ENCODE measurements around the gene MBTPS1.
"Not testable (repeated sequence)": the region's sequence is repeated elsewhere in the genome, so short reads cannot be mapped to it uniquely, and the experiment has no call there.

Gene MBTPS1

DNA sequence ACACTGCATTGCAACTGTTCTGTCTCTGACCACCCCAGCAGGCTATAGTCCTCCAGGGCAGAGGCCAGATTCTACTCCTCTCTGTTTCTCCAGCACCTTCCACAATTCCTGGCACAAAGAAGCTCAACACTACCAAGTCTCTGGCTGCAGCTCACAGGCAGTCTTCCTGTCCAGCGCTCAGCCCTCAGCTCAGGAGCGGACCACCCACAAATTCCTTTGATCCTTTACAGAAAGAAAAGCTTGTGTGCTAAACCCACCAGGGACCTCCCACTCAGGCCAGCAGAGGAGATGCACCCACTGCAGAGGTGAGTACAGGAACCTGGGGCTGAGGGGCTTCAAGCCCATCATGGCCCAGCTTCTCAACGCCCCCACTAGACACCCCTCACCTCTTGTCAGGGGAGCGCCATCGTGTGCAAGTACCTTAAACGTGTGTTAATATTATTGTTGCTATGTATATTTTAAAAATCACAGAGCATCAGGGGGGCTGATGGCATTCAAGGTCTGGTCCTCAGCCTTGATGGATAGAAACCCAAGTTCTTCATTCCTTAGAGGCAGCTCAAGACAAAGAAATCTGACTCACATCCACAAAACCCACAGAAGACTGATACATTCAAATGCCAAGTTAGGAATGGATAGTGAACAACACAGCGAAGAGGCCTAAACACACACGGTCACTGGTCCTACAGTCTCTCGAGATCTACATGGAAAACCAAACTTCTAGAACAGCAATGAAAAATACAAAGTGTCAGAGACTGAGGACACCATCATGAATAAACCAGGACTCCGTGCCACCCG lies 19.8 kb upstream of the MBTPS1 start:
- no peak for DNase-seq

DNA sequence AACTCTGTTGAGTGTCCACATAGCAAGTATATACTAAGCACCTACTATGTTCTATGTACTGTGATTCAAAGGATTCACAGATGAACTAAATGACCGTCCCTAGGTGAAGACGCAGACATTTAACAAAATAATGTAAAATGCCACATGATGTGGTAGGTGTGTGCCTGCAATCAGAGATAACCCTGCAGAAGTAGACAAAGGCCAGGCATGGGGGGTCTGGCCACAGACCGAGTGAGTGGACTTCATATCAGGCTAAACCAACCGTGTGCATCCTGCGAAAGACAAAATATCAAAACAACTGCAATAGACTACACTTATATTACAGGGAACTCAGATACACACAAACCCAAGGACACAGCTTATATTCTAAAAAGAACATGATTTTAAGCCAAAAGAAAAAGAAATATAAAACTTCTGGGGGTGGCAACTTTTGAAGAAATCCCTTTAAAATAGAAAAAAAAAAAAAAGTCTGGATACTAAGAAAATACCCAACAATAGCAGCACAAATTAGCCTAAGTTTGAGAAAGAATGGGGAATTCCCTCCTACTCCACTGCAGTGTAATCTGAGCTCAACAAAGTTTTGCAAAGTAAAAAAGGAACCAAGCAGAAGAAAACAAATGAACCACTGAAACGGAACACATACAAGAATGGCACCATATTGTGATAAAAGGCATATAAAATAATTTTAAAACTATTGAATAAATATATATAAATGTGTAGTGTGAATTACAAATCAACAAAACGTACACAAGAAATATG lies 16.0 kb upstream of the MBTPS1 start:
- DNase-seq = no peak

DNA sequence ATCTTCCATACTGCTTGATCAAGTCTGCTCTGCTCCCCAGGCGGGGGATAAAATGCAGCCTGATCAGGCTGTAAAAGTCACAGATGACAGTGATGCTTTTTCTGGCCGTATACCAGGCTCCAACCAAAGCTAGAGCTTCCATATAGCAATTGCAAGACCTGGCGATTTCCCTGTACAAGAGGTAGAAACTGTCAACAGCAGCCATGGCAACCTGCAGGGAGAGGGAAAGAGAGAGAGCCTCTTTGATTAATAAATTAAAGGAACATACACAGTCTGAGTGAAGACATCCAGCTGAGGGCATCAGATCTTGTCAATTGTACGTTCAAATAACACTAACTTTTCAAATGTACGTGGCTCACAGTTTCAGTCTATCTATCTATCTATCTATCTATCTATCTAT lies 14.4 kb upstream of the MBTPS1 start:
- no peak for DNase-seq

DNA sequence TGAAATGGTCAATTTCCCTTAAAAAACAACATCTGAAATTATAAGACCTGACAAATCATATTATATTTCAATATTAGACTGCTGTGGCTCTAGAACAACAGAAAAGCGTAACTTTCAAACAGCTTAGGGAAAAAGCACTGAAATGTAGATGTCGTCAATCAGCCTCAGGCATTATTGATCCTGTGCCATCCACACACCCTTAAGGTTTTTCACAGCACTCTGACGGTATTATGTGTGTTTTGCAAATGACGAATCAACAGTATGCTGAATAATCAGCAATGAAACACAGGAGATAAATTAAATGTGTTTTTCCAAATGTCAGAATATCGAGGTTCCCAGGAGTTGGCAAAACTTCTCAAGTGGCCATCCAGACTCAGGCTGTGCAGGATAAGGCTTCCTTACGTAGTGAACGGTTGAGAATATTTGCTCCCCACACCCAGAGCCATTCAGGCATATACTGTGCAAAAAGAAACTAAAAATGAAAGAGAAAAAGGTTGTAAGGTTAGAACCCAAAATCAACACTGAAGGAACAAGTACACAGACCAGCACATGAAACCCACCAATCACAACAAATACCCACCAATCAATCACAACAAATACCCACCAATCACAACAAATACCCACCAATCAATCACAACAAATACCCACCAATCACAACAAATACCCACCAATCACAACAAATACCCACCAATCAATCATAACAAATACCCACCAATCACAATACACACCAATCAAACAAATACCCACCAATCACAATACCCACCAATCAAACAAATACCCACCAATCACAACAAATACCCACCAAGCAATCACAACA lies 7.7 kb upstream of the MBTPS1 start:
- no peak for DNase-seq

DNA sequence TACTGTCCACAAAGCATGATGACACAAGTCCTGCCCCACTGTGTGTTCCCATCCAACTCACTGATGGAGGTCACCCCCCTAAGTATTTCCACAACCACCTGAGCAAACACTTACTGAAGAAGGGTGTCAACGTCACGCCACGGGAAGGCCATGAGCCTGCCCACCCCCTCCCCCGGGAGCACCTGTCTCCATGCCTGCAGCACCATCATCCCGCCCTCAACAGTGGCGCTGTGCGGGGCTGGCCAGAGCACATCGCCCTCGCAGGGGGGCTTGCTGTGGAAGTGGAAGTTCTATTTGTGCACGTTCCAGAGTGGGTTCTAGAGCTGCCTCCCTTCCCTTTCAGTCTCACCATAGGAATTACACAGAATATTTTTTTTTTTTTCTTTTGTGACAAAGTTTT lies 4.3 kb upstream of the MBTPS1 start:
- DNase-seq = no peak

DNA sequence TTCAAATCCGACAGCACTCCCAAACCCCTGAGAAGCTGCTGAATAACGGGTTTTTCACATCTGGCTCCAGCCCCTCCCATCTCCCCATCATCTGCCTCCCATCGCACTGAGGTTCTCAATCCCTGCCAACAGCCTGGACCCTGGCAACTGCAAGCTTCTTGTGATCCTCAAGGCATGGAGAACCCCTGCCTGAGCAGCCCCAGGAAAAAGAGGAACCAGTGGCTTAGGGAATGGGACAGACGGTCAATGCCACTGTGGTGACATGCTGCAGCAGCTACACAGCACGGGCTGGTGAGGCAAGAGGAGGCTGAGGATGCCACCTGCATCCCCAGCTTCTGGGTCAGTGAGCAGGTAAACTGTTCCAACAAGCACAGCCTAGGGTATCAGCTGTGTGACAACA lies 3.3 kb upstream of the MBTPS1 start:
- DNase-seq = no peak

DNA sequence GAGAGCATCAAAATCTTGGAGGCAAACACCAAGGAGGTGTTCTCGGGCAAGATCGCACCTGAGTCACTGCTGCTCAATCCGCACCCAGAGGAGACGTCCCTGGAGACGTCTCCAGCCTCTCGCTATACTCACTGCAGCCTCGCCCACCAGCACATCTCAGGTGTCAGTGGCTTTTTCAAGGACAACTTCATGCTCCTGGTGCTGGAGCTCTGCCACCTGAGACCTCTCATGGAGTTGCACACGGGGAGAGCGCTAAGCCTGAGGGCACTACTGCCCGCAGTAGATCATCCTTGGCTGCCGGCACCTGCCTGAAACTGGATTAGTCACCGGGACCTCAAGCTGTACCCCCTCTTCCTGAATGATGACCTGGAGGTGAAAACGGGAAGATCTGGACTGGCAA lies 2.6 kb upstream of the MBTPS1 start:
- no peak for DNase-seq

DNA sequence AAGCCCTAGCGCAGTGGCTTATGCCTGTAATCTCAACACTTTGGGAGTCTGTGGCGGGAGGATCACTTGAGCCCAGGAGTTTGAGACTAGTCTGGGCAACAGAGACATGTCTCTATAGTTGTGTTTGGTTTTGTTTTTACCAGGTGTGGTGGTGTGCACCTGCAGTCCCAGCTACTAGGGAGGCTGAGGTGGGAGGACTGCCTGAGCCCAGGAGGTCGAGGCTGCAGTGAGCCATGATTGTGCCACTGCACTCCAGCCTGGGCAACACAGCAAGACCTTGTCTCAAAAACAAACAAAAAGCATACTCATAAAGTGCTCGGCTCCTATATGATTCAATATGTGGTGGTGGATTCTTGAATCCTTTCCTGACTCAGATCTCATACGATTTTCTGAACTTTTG lies 1.6 kb upstream of the MBTPS1 start:
- DNase-seq = not testable (repeated sequence)

DNA sequence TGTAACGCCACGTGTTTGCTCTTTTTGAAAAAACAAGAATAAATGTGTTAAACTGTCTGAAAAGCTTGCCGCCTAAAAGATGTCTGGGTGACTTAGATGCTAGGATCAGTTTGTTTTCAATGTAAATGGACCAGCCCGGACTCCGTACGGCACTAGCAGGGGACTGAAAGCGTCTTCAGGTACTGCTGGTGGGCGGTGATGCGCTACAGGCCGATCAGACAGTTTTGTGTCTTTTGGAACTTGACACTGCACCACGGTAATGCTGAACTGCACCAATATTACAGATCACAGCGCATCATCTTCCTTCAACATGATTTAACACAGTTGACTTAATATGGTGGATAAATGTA lies 727 bp upstream of the MBTPS1 start:
- DNase-seq = no peak

DNA sequence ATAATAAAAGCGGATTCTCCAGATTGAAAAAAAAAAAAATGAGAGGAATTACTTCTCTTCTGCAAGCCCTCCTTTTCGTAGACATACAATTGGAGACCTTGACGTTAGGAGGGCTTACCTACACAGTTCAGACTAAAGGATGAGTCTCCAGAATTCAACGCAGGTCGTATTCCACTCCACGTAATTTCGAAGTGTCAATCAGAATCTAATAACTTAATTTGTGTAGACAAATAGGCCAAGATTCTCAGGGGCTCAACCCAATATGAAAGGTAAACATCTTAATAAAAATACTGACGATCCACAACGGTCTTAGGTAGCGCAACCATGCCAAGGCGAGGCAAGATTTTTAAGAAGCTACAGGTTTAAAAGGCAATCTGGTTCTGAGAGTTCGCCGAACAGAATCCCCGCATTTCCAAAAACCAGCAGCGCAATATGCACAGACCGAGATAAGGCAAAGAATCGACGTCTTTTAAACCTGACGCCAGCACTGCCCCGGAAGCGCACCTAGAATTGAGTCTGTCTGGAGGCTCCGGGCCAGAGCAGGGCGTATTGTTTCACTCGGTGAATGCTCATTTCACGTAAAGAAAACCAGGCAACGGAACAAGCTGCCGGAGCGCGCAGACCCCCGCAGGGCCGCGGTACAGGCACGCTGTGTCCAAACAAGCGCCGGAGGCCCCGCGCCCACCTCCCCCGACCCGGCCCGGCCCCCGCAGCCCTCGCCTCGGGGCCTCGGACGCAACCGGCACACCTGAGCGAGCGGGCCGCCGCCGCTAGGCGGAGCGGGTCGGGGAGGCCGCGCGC lies 623 bp downstream of the MBTPS1 start:
- DNase-seq = peak; percentile 59

DNA sequence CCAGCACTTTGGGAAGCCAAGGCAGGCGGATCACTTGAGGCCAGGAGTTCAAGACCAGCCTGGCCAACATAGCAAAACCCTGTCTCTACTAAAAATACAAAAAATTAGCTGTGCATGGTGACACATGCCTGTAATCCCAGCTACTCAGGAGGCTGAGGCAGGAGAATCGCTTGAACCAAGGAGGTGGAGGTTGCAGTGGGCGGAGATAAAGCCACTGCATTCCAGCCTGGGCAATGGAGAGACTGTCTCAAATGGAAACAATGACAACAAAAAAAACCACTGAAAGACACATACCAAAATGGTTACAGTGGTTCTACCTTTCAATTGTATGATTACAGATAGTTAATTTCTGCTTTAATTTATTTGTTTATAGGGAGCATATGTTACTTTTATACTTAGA lies 4.8 kb downstream of the MBTPS1 start:
- not testable (repeated sequence) for DNase-seq

DNA sequence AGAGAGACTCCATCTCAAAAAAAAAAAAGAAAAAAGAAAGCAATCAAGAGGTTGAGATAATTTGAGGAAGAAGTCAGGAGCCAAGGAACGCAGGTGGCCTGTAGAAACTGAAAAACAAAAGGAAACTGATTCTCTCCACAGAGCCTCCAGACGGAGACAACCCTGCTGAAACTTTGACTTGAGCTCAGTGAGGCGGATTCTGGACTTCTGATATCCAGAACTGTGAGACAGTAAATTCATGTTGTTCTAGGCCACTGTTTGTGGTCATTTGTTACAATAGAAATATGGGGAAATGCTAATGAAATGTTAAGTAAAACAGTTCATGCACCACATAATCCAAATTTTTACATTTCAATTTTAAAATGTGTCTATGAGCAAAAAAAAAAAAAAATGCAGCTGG lies 5.2 kb downstream of the MBTPS1 start:
- DNase-seq = no peak

DNA sequence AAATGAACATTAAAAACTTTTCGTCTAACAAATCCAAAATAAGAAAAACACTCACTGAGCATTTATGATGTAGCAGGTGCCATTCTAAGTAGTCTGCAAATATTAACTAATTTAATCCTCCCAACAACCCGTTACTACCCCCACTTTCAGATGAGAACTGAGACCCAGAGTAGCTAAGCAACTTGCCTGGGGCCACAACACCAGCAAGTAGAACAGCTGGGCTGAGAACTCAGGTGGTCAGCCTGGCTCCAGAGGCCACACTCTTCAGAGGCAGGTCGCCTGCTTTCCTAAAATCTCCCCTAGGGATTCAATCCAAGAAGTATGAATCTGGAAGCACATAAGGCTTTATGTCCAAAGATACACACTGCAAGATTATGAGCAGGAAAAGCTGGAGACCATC lies 6.2 kb downstream of the MBTPS1 start:
- DNase-seq = no peak

DNA sequence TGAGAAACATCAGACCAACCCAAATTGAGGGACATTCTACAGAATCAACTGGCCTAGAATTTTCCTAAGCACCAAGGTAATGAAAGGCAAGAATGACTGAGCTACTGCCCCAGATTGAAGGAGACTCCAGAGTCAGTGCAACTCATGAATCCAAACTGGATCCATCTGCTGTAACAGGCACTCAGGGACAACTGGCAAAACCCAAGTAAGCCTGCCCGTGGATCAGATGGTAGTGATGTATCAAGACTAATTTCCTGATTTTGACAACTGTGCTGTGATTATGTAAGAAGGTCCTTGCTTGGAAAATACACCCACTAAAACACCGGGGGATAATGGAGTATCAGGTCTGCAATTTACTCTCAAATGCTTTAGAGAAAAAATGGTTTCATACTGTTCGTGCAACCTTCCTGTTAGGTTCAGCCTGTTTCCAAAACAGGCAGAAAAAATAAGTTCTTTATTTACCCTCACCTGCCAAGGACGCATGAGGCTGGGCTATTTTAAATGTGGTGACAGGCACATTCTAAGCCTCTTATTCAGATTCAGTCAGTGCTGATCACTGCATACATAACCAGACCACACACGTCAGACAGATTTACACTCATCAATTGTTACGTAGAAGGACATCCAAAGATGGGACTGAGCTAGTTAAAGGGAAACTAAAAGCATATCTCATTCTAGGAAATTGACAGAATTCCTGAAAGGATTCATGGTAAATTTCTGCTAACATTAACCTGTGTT lies 7.0 kb downstream of the MBTPS1 start:
- DNase-seq = no peak

DNA sequence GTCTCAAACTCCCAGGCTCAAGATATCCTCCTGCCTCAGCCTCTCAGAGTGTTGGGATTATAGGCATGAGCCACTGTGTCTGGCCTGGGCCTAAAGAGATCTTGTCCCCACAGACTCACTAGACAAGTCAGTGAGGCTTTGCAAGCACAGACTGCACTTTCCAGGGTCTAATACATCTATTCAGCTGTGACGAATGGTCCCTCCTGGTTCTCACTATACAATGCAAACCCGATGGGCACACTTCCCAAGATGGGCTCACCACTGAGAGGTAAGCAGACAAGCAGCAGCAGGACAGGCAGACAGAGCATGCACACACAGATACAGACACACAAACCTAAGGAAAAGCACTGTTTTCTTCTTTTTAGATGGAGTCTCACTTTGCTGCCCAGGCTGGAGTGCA lies 8.8 kb downstream of the MBTPS1 start:
- no peak for DNase-seq

DNA sequence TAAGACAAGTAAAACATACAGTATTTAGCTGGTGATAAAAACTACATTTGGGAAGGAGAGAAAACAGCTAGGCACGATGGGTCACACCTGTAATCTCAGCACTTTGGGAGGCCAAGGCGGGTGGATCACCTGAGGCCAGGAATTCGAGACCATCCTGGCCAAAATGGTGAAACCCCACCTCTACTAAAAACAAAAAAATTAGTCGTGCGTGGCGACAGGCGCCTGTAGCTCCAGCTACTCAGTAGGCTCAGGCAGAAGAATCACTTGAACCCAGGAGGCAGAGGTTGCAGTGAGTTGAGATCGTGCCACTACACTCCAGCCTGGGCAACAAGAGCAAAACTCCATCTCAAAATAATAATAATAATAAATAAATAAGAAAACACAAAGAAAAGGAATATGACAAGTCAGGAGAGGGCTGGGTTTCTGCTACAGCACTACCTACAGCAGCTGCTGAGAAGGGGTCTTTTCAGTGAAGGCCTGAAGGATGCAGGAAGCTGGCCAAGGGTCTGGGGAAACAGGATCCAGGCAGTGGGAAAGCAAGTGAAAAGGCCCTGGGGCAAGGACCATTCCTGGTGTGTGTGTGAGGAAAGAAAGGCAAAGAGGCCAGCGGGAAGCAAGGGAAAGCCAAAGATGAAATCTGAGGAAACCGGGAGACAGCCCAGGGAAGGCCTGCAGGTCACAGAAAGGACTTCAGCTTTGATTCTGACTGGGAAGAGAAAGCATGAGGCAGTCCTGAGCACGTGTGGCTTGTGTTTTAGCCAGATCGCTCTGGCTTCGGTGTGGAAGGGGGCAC lies 10.6 kb downstream of the MBTPS1 start:
- DNase-seq = no peak

DNA sequence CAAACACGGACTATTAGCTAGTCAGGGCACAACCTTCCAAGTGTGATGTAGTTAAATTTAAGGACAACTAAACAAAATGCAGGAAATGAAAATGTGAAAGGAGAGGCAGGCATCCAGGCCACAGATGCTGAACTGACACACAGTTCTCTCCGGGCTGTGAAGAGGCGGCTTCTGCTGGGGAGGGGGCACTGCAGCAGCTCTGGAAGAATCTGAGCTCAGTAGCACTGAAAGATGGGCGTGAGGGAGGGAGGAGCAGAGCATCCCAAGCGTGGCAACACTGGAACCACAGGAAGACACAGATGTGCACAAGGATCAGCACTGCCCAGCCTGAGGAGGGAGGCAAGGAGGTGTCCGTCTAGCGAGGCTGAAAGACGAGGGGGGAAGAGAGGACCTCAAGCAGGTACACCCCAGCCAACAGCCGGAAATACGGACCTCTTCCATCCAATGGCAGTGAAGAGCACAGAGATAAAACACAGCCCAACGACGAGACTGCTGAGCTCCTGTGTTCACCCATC lies 11.4 kb downstream of the MBTPS1 start:
- no peak for DNase-seq

DNA sequence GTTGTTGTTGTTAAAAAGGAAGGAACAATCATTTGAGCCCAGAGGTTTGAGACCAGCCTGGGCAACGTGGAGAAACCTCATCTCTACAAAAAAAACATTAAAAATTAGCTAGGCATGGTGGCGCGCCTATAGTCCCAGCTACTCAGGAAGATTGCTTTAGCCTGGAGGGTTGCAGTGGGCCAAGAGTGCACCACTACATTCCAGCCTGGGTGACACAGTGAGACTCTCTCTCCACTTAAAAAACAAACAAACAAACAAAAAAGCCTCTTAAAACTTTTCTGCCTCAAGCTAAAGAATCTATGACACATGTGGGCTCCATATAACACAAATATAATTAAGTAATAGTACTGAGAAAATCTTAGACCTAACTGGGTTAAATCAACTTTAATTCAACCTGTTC lies 12.5 kb downstream of the MBTPS1 start:
- no peak for DNase-seq

DNA sequence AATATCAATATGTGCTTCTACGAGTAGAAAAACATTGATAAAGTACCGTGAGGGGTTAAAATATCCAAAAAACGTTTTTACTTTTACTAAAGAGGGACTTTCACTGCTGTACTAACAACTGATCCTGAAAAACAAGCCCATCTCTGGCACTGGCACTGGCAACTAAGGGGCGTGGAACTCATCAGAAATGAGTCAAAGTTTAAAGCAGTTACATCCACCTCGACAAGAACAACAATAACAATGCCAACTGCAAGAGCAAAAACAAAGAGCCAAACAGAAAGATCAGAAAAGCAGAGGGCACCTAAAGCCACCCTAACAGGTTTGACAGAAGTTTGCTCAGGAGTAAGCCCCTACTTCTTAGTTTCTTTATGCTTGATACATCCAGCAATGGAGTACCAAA lies 13.1 kb downstream of the MBTPS1 start:
- DNase-seq = no peak

DNA sequence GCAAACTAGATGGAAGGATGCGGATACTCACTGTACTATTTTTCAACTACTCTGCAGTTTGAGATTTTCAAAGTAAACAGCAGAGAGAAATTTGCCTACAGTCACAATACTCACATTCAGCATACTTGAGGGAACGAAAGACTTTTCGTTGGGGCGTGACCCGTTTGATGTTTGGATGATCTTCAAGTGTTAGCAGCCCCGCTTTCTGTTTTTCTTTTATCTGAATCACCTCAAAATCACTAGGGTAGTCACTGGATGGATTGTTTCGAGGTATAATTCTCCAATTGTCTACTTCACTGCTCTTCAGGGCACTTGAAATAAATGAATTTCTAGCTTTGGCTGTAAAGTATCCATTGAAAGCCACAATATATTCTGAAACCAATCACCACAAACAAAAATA lies 17.8 kb downstream of the MBTPS1 start:
- DNase-seq = no peak

DNA sequence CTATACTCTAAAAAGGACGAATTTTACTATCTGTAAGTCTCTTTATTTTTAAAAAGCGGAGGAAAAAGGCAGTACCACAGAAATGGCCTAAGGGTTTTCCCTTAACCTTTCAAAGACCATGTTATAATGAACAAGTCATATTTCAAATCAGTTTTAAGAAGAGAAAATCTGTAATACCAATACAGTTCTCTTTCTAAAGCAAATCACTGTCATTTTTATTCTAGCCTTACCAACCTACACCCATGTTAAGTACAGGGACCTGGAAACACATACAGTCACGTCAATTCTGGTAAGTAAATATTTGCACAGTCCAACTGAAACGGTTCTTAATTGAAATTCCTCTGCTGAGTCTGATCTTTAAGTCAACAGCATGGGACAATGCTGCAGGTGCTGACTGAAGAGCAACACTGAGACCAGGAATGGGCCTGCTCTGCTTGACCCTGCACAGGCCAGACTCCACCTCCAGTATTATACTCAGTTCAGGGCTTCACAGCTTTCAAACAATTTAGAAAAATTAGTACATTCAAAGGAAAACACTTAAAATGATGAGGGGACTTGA lies 20.2 kb downstream of the MBTPS1 start:
- DNase-seq = no peak

Data from effector CD8-positive, alpha-beta T cell (primary cell).